ENCODE results near the gene GPATCH4.

- TF ChIP-seq, protein P1, sequence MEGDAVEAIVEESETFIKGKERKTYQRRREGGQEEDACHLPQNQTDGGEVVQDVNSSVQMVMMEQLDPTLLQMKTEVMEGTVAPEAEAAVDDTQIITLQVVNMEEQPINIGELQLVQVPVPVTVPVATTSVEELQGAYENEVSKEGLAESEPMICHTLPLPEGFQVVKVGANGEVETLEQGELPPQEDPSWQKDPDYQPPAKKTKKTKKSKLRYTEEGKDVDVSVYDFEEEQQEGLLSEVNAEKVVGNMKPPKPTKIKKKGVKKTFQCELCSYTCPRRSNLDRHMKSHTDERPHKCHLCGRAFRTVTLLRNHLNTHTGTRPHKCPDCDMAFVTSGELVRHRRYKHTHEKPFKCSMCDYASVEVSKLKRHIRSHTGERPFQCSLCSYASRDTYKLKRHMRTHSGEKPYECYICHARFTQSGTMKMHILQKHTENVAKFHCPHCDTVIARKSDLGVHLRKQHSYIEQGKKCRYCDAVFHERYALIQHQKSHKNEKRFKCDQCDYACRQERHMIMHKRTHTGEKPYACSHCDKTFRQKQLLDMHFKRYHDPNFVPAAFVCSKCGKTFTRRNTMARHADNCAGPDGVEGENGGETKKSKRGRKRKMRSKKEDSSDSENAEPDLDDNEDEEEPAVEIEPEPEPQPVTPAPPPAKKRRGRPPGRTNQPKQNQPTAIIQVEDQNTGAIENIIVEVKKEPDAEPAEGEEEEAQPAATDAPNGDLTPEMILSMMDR (IDR thresholded peaks at IDR 0.05 in 4 of 5, conservative IDR thresholded peaks at IDR 0.05 in 1 of 5): no peak
- no peak for TF ChIP-seq POLR2A (IDR thresholded peaks at IDR 0.05)
These were observed 1.5 kb downstream of the GPATCH4 start for GRCh38 chr1:156599811-156600210.

Measured in gastrocnemius medialis (tissue), 4 donors.